NCI-H1930 (cell line): Measurements from ENCODE around the gene ARHGAP4.

Experiments used
- DNase-seq, 2 experiments: peaks; one replicate each; lab custom pipeline; 2025; lab: John Stamatoyannopoulos, UW

Gene ARHGAP4

DNA sequence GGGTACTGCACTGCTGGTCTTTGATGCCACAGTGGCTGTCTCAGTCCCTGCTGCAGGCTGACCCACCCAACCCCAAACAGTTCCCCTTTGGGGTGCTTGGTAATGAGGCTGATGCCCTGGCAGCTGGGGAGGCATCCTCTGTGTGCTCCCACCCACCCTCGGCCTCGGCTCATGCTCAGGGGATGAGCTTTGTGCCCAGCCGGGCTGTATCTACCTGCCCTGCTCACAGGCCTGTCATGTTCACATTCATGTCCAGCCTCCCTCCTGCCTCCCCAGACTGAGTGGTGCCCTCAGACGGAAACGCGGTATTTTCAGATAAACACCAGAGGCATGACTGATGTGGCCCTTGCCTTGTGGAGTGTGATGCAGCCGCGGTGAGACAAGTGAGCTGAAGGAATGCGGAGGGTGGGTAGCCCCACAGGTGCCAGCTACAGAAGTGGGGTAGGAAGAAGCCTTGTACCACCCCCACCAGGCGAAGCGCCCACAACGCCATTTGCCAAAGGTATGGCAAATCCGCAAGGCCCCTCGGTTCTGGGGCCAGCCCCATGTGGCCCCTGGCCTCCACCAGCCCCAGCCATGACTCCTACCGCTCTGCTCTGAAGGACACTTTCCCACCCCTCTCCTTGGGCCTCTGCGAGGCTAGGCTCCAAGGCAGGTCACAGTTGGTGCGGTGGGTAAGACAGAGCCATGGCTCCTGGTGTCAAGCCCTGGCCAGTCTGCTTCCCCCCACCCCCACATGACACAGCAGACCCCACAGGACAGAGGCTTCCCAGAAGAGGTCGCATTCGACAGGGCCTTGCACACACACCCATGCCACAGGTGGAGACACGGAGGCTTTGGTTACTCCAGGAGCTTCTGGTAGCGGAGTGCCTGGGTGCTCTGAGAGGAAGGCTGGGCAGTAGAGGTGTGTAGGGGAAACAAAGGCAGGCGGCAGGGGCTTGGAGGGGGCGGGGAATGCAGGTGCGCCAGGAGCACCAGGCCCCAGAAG lies 20.2 kb upstream of the ARHGAP4 start:
- no peak for DNase-seq

DNA sequence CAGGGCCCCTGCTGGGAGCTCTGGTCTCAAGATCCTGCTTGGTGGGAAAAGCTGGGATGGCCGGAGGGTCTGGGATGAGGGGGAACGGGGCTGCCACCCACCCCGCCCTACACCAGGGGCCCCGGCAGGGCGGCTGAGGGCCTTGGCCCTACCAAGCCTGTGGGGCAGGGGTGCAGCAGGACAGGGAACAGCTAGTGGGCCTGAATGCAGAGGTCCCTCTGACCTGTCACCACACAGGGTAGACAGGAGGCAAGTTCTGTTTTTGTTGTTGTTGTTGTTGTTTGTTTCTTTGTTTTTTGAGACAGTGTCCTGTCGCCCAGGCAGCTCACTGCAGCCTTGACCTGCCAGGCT lies 18.7 kb upstream of the ARHGAP4 start:
- DNase-seq: no peak

DNA sequence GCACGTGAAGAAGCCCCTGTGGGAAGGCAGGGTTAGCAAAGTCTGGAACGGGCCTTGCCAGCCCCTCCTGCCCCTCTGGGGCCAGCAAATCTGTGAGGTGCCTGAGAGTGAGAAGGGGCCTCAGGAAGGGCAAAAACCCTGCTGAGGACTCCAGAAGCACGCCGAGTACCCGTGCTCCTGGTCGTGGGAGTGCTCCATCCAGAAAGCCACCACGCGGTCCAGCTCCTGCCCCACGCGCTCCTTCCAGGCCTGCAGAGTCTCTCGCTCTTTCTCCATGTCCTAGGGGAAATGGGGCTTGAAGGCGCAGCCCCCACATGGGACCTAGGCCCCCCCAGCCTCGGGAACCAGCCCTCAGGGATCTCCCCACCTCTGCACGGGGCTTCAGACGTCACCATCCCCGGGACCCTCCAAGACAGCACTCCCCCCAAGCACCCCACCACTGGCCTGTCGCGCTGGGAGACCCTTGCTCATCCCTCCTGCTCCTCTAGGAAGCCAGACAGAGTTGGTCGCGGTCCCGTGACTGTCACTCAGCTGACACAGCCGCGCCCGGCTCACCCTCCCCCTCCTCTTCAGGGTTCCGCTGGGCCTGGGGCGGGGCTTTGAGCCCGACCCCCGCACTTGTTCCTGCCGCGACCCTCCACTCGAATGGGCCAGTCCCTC lies 18.2 kb upstream of the ARHGAP4 start, which contains the start of gene RENBP:
RENBP (minus strand) TSS at position 504 of the 660 bp plus-strand sequence; CDS start at position 471, 33 bp downstream.
- no peak for DNase-seq

DNA sequence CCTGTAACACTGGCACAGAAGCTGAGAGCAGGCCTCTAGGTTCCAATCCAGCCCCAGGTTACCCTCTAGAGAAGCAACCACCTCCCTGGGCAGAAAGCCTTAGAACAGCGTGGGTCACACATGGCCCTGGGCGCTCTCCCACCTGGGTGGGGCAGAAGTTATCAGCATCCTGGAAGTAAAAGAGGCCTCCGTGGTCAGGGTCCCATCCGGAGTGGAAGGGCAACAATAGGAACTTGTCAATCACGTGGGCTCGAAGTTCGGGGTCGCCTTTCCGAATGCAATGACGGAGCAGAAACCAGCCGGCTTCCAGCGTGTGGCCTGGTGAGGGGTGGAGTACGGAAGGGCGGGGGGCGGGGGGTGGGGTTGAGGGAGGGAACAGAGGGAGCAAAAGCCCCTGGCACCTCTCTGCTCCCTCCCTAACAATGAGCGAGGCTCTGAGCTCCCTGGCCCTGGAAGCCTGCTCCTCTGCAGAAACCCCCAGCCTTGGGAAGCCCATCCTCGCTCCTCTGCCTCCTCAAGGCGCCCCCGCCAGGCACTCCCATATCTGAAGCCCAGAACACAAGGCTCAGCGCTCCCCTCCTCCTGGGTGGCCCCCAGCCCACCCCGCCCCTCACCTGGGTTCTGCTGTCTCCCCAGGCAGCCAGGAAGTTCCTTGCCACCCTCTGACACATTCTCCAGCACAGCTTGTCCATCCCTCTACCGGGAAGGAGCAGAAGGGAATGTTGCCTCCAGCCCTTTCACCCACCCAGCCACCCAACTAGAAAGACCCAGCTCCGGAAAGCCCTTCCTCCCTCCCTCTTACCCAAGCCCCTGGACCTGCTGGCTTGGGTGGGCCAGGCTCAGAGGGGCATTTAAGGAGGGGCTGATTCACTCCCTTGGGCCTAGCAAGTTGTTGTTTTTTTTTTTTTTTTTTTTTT lies 15.5 kb upstream of the ARHGAP4 start:
- DNase-seq: no peak

DNA sequence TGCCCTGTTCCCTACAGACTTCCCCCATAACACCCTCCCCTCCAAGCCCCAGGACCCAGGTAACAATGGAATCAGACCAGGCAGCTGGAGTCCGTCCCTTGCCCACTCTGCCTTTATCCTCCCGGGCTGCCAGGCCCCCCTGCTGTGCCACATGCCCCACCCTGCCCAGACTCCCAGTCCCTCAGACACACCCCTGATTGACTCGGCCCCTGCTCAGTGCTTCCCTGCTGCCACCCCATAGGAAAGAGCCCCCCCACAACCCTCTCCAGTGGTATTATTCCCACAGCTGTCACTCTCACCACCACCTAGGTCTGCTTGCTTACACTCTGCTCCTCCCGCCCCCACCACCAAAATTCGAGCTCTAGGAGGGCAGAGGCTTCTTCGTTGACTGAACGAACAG lies 13.5 kb upstream of the ARHGAP4 start:
- no peak for DNase-seq

DNA sequence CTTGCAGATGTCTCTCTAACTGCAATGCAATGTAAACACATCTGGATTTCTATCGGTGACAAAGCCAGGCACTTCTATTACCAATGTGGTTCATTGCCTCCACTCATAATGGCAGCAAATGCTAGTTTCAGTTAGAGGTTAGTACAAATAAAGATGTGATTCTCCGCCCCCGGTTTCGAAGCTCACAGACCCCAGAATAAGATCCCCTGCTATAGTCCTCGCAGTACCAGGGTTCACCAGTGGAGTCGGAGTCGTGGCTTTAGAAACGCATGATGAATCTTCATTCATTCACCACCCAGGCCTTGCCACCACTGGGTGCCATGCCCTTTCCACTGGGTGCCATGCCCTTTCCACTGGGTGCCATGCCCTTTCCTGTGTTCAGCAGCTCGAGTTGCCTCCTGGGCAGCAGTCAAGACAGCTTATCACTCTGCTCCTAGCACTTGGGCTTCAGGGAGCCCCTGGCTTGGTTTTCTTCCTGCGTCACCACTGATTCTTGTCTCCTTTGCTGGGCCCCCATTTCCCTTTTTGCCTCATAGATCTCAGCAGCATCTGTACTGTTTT lies 12.2 kb upstream of the ARHGAP4 start:
- no peak for DNase-seq

DNA sequence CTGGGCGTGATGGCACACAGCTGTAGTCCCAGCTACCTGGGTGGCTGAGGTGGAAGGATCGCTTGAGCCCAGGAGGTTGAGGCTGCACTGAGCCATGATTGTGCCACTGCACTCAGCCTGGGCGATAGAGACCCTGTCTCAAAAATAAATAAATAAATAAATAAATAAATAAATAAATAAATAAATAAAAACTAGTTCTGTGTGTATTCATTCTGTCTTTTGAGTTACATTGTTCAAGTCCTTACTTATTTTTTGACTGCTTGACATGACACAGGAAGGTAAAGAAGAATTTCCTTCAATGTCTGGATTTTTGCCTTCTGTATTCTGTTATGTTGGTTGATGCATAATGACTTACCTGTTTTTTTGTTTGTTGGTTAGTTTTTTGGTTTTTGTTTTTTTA lies 11.0 kb upstream of the ARHGAP4 start:
- DNase-seq: no peak

DNA sequence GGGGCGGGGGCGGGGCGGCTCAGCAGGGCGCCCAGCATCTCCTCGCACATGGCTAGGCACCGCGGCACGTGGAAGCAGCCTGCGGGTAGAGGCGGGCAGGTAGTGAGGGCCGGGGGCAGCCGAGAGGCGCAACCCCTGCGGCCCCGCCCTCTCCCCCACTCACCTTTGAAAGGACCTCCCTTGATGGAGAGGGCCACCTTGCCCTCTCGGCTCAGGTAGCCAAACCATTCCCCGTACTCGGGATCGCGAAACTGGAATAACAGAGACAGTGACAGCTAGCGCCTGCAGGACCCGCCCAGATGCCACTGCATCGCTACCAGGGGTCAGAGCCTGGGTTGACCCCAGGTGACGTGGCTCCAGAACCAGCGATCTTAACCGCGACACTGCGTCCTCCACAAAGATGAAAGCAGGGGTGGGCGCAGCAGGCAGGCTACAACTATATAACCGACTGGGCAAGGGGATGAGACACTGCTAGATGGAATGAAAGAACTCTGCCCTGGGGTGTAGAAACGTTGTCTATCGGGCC lies 9.3 kb upstream of the ARHGAP4 start:
- no peak for DNase-seq

DNA sequence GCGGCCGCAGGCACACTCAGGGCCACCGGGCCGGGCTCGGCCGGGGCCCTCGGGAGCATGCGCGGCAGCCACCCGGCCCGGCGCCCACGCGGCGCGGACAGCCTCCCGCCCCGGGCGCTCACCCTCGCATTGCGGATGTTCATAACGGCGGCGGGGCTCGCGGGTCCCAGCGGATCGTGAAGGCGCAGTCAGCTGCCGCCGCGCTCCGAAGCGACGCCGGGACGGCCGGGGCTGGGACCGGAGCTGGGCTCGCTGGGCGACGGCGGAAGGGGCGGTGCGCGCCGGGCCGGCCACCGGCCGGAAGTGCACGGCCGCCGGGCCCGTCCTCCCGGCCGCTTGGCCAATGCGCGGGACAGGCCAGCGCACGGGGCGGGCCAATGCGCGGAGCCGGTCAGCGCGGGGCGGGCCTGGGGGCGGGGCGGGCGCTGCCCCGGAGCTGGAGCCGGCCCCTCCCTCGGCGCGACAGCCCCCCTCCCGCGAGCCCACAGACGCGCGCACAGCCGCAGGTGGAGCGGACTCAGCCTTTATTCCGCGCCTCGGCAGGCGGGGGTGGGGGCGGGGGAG lies 8.8 kb upstream of the ARHGAP4 start, which contains the start of gene NAA10:
NAA10 (minus strand) TSS at position 276 of the 564 bp plus-strand sequence; CDS start at position 143, 133 bp downstream.
- DNase-seq: peak; percentile 43 to 82

DNA sequence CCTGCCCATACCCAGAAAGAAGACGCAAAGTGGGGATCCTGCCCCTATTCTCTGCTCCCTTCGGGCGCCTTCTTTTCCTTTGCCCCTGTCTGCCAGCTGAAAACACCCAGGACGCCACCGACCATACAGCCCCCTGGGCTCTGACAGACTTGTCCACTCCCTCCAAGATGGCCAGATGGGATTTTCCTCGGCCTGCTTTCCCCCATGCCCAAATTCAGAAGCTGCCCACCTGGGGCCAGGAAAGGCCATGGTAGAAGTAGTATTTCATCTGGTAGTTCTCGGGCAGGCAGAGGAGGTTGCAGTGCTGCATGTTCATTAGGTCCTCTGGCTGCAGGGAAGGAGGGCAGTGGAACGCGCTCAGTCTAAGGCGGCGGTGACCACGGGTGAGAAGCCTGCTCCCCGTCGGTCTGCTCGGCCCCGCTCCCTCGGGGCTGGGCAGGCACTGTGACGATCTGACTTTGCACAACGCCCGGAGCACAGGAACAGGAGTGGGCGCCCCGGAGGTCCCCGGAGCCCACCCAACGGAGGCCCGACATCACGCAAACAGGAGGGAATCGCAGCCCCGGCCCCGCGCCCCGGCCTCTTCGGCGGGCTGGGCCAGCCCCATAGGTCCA lies 8.2 kb upstream of the ARHGAP4 start:
- DNase-seq: no peak

DNA sequence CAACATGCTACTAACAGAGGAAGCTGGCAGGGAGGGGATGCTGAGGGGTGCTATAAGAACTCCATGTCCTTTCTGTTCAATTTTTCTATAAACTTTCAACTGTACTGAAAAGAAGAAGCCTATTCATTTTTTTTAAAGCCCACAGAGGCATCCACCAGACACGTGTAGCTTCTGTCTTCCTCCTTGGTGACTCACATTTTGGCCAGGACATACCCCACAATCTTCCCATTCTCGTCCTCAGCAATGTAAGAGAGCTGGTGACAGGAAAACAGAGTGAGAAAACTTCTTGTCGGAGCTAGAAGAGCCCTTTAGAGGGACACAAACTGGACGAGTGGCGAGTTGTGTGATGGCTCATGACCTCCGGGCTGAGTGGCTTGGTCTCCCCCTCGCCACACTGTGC lies 7.7 kb upstream of the ARHGAP4 start:
- no peak for DNase-seq

DNA sequence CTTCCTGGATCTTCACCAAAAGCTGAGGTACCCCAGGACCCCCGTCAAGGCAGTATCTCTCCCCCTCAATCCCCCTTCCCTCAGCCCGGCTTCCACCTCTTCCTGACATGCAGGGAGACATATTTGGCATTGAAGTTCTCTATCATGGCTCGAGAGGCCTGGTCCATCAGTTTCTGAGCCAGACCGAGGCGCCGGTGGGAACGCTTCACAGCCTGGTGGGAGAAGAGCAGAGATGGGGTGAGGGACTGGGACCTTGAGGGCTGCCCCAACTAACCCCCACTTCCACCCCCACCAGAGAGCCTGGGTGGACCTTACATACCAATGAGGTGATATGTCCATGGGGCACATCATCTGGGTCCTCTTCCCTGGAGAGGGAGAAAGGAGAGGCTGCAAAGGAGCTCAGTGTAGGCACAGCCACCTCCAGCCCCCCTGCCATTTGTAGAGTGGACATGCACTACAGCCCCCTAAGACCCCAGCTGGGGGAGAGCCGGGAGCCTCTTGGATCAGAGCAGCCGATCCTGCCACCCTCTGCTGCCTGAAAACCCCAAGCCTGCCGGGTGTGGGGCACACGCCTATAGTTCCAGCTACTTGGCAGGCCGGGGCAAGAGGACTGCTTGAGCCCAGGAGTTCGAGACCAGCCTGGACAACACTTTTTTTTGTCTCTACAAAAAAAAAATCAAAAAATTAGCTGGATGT lies 6.3 kb upstream of the ARHGAP4 start:
- DNase-seq: no peak

DNA sequence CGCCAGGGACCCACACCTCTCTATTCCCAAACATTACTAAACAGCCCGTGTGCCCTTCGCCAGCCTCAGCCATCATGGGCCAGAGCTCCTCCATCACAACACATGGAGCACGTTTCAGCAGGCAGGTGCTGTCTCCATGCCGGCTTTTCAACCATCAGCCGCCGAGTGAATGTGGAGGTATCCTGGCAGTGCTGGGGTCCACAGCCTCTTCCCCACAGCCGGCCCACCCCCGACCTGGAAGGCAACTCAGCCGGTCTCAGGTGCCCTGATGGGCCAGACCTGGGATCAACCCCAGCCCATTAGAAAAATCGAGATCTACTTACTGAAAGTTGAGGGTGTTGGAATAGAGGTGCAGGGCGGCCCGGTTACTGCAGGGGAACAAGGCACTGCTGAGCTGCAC lies 5.7 kb upstream of the ARHGAP4 start:
- no peak for DNase-seq

DNA sequence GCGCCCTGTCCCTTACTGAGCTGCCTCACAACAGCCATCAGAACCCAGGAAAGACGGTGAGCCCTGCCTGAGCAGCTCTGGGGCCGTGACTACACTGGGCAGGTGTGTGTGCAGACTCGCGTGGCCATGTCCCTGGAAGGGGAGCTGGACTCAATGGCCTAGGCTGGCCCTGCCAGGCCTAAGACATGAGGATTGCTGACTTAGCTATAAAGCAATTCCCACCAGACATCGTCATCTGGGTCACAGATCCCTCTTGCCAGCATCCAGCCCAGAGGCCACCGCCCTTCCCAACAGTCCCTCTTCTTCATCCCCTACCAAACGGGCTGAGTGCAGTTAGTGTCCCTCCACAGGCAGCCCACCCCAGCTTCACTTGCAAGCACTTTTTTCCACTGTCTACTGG lies 5.1 kb upstream of the ARHGAP4 start:
- DNase-seq: no peak

DNA sequence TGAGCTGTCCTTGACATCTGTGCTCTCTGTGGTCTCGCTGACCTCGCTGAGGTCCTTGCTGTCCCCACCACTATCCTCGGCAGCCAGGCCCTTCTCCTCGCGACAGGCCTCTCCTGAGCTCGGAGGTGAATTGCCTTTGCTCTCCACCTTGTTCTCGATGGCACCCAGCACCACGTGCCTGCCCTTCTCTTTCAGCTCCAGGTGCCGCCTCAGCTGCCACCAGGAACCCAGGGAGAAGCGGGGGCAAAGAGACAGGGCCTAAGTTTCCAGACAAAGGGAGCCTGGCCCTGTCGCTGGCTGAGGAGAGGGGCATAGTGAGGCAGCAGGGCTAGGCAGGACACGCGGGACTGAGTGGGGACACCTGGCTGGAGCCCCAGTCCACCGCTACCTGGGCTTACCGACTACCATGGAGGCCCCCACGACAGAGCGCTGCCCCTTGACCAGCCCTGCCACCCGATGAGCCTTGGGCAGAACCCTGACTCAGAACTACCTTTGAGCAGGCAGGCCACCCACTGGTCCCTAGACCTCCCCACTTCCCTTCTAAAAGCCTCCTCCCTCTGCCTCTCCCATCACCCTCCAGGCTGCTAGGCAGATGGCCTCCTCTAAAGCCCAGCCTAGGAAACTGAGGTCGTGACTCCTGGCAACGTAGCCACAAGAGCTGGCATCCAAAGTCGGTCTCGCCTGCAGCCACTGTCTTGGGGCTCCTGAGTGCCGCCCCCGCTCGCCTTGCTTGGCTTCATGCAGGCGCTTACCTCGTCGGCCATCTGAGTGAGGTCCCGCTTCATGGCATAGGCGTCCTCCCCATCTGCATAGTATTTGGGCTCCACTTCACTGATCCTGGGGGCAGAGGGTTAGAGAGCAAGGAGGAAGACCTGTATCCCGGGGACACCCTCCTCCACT lies 4.2 kb upstream of the ARHGAP4 start:
- no peak for DNase-seq

DNA sequence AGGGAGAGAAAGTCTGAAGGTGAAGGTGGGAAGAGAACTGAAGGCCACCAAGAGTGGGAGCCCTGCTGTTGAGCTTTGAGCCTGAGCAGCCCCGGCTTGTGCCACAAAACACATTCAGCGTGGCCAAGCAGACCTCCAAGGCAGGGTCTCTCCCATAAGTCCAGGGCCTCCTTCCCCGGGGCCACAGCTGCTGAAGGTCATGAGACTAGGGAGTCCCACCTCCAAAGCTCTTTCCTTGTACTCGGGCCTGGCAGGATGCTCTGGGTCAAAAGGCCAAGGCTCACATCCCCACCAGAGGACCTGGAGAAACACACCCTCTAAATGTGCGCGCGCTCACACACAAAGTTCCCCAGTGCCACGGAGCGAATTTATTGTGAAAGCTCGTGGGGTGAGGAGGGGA lies 3.5 kb upstream of the ARHGAP4 start:
- DNase-seq: no peak

DNA sequence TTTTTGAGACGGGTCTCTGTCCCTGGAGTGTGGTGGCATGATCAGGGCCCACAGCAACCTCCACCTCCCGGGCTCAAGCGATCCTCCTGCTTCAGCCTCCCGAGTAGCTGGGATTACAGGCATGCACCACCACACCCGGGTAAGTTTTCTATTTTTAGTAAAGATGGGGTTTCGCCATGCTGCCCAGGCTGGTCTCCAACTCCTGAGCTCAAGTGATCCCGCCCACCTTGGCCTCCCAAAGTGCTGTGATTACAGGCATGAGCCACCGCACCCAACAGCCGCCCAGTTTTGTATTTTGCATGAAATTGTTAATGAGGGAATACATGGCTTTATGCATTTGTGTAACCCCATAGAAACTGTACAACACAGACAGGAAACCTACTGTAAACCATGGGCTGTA lies 2.8 kb upstream of the ARHGAP4 start:
- no peak for DNase-seq

DNA sequence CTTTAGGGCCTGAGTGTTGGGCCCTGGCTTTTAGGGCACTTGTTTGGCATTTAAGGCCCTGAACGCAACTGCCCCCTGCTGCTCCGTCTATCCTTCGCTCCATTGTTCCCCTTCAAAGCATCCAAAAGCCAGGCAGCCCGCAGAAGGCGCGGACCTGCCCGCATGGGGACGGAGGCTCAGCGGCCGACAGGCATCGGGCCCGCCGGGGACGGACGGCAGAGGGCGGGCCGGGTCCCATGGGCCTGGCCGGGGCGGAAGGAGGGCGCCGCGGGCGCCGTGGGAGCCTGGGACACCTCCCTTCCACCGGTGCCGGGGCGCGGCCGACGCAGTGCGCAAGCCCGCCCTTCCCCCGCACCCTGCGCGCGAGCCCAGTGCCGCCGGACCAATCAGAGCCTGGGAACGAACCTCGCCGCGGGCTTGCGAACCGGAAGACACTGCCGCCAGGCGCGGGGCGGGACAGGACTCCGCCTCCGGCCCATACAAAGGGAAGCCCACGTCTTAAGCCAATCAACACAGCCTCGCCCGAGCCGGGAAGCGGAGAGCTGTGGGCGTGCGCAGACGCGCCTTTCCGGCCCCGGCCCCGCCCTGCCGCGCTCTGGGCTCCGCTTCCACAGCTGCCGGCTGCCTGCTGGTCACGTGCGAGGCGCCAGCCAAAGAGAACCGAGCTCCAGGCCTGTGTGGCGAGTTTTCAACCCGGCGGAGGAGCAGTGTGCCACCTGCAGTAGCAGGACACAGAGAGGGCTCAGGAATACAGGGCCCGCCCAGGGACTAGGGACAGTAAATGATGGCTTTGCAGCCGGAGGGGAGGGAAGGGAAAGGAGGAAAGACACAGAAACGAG lies 2.1 kb upstream of the ARHGAP4 start:
- peak; percentile 94 to 97 for DNase-seq
